HG03108 (cell line): ENCODE data around the gene ATP1B2.
"Not testable (repeated sequence)": the region's sequence is repeated elsewhere in the genome, so short reads cannot be mapped to it uniquely, and the experiment has no call there.

Source experiments
- ATAC-seq: cut with Tn5 transposase; IDR thresholded peaks from one replicate; pipeline ENCODE4 v1.9.1; 2021; ENCODE audit warnings: moderate library complexity; ENCODE audit not compliant: unreplicated experiment

The ATP1B2 gene, protein sequence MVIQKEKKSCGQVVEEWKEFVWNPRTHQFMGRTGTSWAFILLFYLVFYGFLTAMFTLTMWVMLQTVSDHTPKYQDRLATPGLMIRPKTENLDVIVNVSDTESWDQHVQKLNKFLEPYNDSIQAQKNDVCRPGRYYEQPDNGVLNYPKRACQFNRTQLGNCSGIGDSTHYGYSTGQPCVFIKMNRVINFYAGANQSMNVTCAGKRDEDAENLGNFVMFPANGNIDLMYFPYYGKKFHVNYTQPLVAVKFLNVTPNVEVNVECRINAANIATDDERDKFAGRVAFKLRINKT

DNA sequence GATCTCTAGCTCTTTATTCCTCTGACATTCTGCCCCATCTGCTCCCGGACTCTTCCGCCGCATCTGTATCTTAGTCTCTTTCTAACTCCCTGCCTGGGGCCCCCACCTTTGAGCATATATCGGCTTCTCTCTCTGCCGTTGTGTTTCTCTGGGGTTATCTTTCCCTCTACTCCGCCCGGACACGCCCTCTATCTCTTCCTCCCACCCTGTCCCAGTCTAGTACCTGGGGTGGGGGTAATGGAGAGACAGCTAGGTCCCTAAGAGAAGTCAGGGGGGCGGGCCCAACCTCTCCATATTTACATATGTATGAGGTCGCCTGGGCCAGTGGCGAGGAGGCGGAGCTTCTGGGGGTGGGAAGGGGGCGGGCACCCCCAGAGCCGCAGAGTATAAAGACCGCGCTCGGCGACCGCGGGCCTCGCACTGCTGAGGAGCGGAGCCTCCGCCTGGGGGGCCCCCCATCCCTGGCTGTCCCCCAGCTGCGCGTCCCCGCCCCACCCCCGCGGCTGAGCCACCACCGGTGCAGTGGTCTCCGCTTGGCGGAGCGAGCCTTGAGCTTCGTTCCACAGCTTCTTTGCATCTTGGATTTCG lies at the start of gene ATP1B2:
TSS of gene ATP1B2 (plus strand) at position 418 of the 588 bp plus-strand sequence. CDS start 593 bp downstream, outside the sequence.
- no peak for ATAC-seq

DNA sequence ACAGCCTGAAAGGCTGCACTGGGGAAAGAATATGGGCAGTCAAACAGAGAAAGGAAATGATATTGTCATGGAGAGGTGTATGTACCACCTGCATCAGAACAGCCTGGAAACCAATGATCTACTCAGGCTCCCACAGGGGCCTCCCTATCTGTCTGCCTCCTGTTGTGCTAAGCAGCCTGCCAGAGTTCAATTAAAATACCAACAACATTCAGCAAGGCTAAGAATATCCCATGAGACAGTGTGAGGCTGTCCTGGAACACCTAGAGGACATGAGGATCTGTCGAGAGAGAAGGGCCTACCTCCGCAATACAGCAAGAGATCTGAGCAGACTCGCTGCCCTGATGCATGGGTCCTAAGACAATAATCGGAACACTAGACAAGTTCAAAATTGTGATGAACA lies 44.4 kb upstream of the ATP1B2 start:
- ATAC-seq = no peak

DNA sequence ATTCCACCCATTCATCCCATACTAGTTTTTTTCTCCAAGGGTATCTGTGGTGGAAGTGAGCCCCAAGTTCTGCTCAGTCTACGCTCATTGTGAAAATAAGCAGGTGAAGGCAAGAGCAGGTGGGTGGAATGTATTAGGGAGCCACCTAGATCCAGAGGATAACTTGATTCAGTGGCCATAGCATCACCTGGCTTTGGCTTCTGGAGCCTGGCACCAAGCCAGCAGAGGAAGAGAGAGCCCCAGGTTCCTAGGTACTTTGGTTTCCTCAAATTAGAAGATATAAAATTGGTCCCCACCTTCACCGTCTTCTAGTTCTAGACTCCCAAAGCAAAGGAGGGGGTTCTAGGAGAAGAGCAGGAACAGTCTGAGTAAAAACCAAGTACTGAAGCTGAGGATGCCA lies 40.1 kb upstream of the ATP1B2 start:
- ATAC-seq = no peak

DNA sequence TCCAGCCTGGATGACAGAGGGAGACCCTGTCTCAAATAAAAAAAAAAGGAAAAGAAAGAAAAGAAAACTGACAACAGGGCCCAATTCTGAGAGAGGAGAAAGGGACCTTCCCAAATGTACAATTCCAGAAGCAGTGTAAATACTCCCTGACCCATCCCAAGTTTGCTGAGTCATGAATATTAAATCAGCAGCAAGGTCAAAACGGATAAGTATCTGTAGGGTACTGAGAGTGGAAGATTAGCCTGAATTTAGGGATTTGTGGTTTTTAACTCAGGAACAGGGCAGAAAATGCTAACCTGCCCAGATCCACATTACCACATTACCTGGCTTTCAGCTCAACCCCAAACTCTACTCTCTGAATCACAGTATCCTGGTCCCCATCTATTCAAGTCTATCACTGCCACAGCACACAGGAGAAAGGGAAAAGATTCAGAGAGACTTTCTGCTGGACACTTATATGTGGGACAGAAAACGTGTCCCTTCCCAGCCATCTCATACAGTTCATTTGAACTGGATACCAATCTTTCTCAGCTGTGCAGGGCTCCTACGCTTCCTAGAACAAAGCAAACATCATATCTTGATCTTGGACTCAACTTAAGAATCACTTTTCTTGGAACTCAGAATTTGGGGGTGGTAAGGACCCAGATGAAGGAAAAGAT lies 39.0 kb upstream of the ATP1B2 start:
- ATAC-seq = no peak

DNA sequence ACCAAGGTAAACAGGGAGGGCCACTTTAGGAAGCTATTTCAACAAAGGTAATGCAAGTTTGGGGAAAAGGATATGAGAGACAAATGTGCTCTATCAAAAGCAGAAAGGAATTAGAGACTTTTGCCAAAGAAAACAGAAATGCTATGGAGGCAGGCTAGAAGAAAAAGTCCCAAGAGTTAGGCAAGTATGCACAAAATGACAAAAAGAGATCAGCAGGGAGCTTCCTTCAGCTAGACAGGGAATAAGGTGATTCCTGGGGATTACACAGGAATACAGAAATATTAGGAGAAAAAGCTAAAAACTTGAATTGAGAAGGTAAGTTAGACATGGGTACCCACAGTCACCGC lies 38.5 kb upstream of the ATP1B2 start:
- ATAC-seq = no peak

DNA sequence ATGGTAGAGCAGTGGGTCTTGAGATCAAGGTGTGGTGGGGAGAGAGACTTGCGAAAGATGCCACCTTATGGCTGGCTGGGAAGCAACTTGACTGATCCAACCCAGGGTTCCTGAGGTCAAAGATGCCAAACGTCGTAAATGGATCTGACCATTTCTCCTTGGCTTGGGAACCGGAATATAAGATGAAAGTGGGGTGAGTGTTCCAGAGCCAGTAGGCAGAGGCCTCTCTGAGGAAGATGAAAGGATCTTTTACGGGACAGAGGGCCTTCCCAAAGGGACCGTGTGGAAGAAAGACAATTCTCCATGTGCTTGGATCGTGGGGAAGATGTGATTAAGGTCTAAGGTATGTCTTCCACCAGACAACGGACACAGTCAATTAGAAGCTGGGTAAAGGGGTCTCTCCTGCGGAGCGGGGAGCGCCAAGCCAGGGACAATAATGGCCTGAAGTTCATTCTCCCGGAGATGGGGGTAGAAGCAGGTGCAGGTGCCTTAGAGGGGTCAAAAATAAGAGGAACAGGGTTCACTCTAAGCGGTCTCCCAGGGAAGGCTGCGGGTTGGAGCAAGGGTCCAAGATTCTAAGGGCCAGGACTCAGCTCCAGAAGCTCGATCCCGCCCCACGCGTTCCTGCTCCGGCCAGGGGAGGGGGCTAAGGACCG lies 36.8 kb upstream of the ATP1B2 start:
- ATAC-seq = no peak

DNA sequence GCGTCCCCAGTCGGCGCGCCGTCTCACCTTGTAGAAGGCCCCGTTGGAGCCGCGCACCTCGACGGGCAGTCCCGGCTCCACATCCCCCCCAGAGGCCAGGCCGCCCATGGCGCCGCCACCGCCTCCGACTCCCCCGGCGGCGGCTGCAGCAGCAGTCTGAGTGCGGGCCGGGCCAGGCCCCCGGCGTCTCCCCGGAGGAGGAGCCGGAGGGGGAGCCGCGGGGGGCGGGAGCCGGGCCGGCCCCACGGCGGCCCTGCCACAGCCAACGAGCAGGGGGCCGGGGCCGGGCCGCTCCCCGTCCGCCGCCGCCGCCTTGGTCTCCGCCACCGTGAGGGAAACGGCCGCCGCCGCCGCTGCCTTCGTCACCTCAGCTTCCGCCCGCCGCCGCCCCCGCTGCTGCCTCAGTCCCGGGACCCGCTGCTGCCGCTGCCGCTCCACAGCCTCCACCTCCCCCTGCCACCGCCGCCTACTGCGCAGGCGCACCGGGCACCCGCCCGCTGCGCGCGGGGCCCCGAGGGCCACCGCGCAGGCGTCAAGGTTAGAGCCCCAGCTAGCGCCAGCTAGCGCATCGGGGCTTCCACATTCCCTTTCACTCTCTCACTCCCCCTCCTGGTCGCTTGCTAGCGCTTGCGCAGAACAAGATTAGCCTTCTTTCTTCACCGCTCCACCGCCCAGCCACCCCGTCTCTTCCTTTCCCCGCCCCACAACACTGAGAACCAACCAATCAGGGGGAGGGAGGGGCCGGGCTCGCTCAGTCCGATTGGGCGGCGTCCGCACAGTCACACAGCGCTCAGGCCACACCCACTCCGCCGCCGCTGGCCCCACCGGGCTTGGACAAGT lies 36.1 kb upstream of the ATP1B2 start, which contains the start of gene FXR2:
TSS of gene FXR2 (minus strand) at position 473 of the 840 bp plus-strand sequence. CDS start at position 108, 365 bp downstream.
- ATAC-seq = peak; percentile 85

DNA sequence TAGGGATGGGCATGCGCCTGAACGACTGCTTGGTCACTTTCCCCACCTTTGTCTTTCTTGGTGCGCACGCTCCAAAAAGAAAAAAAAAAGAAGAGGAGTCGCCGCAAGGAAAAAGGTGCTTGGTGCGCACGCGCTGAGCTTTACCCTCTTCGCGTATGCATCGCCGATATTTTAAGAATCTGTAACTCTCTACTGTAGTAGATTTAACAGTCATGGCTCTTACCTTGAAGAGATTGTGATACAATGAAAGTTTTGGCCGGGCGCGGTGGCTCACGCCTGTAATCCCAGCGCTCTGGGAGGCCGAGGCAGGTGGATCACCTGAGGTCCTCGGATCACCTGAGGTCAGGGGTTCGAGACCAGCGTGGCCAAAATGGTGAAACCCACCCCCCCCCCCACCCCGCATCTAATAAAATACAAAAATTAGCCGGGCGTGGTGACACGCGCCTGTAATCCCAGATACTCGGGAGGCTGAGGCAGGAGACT lies 35.4 kb upstream of the ATP1B2 start:
- no peak for ATAC-seq

DNA sequence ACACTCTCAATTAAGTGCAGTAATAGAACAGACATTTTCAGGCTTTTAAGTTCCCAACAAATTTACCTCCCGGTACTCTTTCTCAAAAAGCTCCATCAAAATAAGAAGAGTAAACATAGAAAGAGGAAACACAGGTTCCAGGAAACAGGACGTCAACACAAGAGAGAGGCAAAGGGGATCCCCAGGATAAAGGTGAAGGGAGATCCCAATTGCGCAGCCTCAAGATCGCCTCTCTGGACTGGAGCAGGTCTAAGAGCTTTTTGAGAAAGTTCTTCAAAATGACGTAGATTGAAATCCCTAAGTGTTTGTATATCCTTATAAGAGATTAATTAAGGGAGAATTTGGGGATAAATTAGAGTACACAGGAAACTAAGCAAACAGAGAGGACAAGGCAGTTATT lies 32.1 kb upstream of the ATP1B2 start:
- ATAC-seq = no peak

DNA sequence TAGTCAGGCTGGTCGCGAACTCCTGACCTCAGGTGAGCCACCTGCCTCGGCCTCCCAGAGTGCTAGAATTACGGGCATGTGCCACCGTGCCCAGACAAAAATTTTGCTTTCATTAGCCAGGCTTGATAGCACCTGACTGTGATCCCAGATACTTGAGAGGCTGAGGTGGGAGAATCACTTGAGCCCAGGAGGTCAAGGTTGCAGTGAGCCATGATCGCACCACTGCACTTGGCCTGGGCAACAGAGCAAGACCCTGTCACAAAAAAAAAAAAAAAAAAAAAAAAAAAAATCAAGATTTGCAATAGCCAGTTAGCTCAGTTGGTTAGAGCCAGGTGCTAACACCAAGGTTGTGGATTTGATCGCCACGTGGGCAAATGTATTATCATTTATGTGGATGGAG lies 29.9 kb upstream of the ATP1B2 start:
- no peak for ATAC-seq

DNA sequence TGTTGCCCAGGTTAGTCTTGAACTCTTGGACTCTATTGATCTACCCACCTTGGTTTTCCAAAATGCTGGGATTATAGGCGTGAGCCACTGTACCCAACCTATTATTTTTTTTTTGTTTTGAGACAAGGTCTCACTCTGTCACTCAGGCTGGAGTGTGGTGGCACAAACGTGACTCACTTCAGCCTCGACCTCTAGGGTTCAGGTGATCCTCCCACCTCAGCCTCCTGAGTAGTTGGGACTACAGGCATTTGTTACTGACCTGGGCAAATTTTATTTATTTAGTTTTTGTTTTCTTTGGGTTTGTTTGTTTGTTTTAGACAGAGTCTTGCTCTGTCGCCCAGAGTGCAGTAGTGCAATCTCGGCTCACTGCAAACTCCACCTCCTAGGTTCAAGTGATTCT lies 27.1 kb upstream of the ATP1B2 start:
- ATAC-seq = no peak

DNA sequence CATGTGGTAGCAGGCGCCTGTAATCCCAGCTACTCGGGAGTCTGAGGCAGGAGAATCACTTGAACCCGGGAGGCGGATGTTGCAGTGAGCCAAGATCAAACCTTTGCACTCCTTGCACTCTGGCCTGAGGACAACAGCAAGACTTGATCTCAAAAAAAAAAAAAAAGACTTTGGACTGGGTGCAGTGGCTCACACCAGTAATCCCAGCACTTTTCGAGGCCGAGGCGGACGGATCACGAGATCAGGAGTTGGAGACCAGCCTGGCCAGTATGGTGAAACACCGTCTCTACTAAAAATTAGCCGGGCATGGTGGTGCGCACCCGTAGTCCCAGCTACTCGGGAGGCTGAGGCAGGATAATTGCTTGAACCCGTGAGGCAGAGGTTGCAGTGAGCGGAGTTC lies 25.0 kb upstream of the ATP1B2 start:
- not testable (repeated sequence) for ATAC-seq

DNA sequence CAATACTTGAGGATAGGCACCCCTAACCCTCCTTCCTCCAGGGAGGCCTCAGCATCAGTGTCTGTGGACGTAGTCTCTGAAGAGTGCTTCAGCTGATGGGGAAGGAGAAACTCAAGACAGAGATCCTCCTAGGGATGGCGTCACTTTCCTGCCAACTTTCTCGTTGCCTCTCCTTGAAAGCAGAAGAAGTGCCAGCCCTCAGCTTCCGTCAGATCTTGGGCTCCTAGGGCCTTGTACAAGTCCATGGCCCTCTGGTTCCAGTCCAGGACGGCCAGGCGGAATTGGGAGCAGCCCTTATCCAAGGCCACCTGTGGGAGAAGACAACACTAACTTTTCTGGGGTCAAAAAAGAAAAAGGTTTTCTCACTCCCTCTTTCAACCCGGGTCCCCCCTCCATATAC lies 24.4 kb upstream of the ATP1B2 start:
- no peak for ATAC-seq

DNA sequence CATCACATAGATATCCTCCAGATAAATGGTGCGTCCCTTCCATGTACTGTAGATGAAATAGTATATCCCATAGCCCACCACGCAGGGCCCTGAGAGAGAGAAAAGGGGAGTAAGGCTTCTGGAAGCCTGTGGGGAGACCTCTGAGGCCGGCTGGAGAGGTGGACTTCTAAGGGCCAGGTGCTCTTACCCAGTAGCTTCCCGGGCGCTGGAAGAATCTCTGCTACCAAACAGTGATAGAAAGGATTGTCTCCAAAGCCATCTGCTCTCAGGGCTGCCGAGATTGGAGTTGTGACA lies 23.8 kb upstream of the ATP1B2 start:
- ATAC-seq = no peak

DNA sequence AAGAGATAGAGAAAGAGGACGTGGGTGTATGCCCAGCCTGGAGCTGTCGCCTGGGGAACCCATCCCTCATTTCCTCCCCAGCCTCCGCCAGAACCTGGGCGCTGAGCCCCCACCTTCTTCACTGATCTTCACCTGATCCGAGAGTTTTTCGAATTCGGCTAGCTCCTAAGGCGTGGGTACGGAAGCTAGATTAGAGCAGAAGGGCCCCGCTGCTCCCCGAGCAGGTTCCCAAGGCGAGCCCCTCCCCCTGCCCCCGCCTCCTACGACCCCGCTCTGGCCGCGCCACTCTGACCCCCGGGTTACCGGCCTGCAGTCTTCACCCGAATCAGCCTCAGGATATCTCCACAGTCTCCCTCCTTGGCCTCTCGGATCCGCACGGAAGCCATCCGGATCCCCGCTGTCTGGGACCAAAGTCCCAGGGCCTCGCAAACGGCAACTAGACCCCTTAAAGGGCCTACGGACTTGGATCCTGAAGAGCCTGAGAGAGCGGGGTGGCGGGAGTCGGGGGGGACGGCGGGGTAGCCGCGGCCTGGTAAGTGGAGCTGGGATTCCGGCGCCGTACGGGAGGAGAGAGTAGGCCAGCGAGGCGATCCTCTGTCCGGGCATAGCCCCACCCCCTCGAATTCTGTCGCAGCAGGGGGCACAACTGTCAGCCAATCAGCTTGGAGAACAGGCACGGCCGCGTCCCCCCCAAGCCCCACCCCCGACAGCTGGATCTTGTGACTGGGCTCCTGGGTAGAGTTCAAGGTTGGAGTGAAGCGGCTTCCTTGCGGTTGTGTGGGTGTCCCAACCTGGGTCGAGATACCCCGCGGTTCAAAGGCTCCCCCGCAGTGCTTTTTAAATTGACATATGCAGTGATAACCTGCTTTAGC lies 23.2 kb upstream of the ATP1B2 start, which contains the start of gene SAT2:
TSS of gene SAT2 (minus strand) at position 572 of the 872 bp plus-strand sequence. CDS start at position 386, 186 bp downstream.
- ATAC-seq = peak; percentile 73

DNA sequence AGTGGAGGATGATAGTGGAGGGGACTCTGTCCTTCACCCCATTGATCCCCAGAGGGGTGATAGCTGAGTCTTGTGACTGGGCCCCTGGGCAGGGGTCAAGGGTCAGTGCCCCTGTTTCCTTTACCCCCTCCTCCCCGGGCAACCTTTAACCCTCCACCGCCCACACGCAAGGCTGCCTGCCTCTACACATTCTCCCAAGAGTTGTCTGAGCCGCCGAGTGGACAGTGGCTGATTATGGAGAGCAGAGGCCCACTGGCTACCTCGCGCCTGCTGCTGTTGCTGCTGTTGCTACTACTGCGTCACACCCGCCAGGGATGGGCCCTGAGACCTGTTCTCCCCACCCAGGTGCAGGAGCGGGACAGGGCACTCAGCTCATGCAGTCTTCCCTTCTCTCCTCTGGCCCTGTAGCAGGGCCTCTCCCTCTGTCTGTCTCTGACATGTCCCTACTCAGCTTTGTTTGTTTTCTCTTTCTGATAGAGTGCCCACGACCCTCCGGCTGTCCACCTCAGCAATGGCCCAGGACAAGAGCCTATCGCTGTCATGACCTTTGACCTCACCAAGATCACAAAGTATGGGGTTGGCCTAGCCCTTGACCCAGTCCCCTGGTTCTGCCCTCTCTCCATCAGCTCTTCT lies 20.7 kb upstream of the ATP1B2 start, which contains the start of gene SHBG:
TSS of gene SHBG (plus strand) at position 197 of the 633 bp plus-strand sequence. CDS start at position 235, 38 bp downstream.
- ATAC-seq = no peak

DNA sequence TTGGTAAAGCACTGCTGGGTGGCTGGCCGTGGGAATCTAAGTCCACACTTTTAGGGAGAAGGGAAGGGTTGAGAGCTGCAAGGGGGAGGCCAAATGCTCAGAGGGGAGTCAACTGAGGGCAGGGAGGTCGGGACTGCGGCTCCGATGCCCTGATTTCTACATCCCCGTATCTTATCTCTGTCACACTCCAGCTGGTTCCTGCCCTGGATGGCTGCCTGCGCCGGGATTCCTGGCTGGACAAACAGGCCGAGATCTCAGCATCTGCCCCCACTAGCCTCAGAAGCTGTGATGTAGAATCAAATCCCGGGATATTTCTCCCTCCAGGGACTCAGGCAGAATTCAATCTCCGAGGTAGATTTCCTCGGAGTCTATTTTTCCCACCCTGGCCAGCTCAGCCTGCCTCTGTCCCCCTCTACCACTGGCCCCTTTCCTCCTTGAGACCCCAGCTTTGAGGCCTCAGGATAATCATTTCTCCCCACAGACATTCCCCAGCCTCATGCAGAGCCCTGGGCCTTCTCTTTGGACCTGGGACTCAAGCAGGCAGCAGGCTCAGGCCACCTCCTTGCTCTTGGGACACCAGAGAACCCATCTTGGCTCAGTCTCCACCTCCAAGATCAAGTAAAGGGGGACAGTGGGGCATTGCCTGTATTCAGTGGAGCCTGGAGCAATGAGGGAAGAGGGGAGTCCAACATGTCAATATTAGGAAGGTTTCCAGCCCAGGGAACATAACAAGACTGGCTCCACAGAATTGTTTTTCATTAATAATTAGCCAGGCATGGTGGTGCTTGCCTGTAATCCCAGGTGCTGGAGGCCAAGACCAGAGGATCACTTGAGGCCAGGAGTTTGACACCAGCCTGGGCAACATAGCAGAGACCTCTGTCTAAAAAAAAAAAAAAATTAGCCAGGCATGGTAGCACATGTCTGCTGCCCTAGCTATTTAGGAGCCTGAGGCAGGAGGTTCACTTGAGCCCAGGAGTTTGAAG lies 19.0 kb upstream of the ATP1B2 start:
- no peak for ATAC-seq

DNA sequence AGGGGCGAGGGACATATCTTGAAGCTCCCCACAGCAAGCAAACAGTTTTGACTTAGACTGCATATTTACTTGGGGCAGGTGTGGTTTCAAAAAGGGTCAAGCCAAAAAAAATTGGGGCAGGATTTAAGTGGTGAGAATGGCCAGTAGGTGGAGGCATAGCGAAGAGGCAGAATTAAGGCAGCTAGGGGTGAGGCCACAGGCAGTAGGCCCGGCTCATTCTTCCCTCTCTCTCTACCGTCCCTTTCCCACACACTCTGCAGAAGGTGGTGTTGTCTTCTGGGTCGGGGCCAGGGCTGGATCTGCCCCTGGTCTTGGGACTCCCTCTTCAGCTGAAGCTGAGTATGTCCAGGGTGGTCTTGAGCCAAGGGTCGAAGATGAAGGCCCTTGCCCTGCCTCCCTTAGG lies 18.2 kb upstream of the ATP1B2 start:
- no peak for ATAC-seq
